Measurements from ENCODE around the gene TIMM44.
A peak's percentile ranks its signal among the peaks of the same experiment; 100 is the strongest.
"Not testable (repeated sequence)": the region's sequence is repeated elsewhere in the genome, so short reads cannot be mapped to it uniquely, and the experiment has no call there.

The TIMM44 gene

GRCh38 chr19:7900401-7900870, 43.0 kb downstream of the TIMM44 start:
- no peak for DNase-seq (ENCODE audit: low spot score)

GRCh38 chr19:7899751-7900378, 43.6 kb downstream of the TIMM44 start:
- DNase-seq (ENCODE audit: low spot score): no peak

- no peak for DNase-seq (ENCODE audit: low spot score)
Measured at GRCh38 chr19:7898967-7899366, 44.5 kb downstream of the TIMM44 start.

GRCh38 chr19:7897292-7897691, 46.2 kb downstream of the TIMM44 start:
- DNase-seq (ENCODE audit: low spot score): no peak

GRCh38 chr19:7895565-7895964, 47.9 kb downstream of the TIMM44 start:
- no peak for DNase-seq (ENCODE audit: low spot score)

GRCh38 chr19:7894612-7895309, 48.7 kb downstream of the TIMM44 start:
- no peak for DNase-seq (ENCODE audit: low spot score)

- not testable (repeated sequence) for DNase-seq (ENCODE audit: low spot score)
Measured at GRCh38 chr19:7893362-7894101, 49.9 kb downstream of the TIMM44 start.

- DNase-seq (ENCODE audit: low spot score): no peak
Measured at GRCh38 chr19:7888826-7889217, 54.6 kb downstream of the TIMM44 start.

- peak; percentile 73 for DNase-seq (ENCODE audit: low spot score)
Measured at GRCh38 chr19:7888145-7888825, 55.2 kb downstream of the TIMM44 start, which contains the start of gene LRRC8E. TSS of gene LRRC8E (plus strand) at chr19:7888510. CDS start at chr19:7895604, 7,094 bp downstream.

GRCh38 chr19:7887408-7888144, 55.9 kb downstream of the TIMM44 start:
- no peak for DNase-seq (ENCODE audit: low spot score)

GRCh38 chr19:7885818-7886217, 57.6 kb downstream of the TIMM44 start:
- DNase-seq (ENCODE audit: low spot score): no peak

GRCh38 chr19:7883796-7884570, 59.5 kb downstream of the TIMM44 start:
- no peak for DNase-seq (ENCODE audit: low spot score)

GRCh38 chr19:7883105-7883504, 60.4 kb downstream of the TIMM44 start:
- no peak for DNase-seq (ENCODE audit: low spot score)

GRCh38 chr19:7881910-7882309, 61.6 kb downstream of the TIMM44 start:
- no peak for DNase-seq (ENCODE audit: low spot score)

GRCh38 chr19:7879836-7880235, 63.6 kb downstream of the TIMM44 start:
- DNase-seq (ENCODE audit: low spot score): no peak

GRCh38 chr19:7879111-7879807, 64.2 kb downstream of the TIMM44 start:
- DNase-seq (ENCODE audit: low spot score): no peak

- no peak for DNase-seq (ENCODE audit: low spot score)
Measured at GRCh38 chr19:7877249-7877836, 66.1 kb downstream of the TIMM44 start.
